GM12874 (cell line): Measurements from ENCODE around the gene DLG5.

Experiments used
- TF ChIP-seq, protein P1 (sequence below): IDR thresholded peaks from 2 replicates; pipeline ENCODE4 v1.5.1; 2011; ENCODE audit warnings: low read depth, mild to moderate bottlenecking, control low read depth, low read length, moderate library complexity; ENCODE audit not compliant: insufficient read depth

Gene DLG5

DNA sequence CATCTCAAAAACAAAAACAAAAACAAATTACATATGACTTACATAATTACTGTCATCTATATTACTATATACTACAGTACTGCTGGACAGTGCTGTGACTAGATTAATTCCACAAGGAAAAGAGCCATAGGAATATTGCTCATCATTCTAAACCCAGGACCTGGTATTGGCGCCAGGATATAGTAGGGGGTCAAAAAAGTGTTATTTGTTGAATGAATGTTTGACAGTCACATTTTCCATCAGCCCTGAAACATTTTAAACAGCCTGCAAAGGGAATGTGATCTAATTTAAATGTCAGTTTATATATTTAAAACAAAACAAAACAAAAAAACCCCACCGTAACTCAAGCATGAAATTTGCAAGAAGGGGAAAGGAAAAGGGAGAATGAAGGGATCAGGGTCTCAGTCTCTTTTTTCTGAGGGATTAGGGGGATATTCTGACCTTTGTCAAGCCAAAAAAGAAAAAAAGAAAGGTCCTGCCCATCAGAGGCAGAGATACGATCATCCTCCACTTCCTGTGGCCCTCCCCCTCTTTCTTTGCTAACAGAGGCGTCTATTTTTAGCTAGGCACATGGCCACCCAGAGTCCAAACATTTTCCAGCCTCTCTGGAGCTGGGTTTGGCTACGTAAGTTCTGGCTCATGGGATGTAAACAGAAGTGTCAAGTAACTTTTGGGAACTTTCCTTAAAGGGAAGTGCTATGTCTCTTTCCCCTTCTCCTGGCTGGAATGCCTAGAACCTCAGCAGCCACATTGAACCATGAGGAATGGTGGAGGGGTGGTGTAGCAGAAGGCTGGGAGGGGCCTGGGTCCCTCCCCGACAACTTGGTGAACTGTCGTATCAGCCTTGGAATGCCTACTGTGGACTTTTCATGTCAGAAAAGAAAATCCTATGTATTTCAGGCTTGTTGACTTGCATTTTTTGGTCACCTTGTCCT, 44.6 kb upstream of the DLG5 start:
- TF ChIP-seq, protein P1, sequence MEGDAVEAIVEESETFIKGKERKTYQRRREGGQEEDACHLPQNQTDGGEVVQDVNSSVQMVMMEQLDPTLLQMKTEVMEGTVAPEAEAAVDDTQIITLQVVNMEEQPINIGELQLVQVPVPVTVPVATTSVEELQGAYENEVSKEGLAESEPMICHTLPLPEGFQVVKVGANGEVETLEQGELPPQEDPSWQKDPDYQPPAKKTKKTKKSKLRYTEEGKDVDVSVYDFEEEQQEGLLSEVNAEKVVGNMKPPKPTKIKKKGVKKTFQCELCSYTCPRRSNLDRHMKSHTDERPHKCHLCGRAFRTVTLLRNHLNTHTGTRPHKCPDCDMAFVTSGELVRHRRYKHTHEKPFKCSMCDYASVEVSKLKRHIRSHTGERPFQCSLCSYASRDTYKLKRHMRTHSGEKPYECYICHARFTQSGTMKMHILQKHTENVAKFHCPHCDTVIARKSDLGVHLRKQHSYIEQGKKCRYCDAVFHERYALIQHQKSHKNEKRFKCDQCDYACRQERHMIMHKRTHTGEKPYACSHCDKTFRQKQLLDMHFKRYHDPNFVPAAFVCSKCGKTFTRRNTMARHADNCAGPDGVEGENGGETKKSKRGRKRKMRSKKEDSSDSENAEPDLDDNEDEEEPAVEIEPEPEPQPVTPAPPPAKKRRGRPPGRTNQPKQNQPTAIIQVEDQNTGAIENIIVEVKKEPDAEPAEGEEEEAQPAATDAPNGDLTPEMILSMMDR, result no peak

DNA sequence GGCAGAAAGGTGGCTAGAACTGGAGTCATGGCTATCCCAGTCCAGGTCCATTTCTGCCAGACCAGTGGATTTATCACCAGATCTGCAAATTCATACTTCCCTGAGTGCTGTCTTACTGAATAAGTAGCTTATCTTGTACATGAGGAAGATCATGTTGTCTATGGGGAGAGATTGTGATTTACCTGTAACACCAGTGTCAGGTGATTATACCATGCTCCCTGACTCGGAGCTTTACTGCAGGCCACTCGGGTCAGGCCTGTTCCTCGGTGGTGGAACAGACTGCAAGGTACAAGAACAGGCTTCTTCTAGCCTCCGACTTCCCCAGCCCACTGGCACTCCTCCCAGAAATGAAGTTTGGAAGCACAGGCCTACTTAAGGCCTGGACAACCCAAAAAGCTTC, 42.6 kb upstream of the DLG5 start:
- TF ChIP-seq, protein P1, result no peak

DNA sequence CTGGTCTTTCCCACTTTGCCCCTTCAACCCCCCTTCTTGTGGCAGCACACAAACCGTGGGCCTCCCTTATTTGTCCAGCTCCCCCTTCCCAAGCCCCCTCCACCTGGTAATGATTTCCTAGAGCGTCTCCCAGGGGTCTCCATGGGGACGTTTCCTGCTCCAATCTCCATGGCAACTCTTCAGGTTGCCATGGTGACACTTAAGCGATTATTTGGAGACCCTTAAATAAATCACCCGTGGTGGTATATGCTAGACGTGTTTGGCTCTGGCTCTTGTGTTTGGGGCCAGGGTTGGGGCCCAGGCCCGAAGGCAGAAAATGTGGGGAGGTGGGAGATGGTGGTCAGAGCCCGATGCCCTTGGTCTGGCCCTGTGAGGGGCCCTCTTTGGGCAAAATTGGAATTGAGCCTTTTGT, 41.1 kb upstream of the DLG5 start:
- TF ChIP-seq, protein P1, result no peak

DNA sequence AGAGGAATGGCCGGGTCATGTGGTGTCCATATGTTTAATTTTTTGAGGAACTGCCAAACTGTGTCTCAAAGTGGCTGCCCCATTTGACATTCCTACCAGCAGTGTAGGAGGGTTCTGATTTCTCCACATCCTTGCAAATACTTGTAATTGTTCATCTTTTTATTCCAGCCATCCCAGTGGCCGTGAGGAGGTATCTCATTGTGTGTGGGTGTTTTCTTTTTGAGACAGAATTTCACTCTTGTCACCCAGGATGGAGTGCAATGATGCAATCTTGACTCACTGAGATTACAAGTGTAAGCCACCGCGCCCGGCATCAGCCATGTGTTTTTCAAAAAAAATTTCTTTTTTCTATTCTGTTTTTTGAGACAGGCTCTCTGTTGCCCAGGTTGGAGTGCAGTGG, 38.7 kb upstream of the DLG5 start:
- TF ChIP-seq, protein P1, result no peak

DNA sequence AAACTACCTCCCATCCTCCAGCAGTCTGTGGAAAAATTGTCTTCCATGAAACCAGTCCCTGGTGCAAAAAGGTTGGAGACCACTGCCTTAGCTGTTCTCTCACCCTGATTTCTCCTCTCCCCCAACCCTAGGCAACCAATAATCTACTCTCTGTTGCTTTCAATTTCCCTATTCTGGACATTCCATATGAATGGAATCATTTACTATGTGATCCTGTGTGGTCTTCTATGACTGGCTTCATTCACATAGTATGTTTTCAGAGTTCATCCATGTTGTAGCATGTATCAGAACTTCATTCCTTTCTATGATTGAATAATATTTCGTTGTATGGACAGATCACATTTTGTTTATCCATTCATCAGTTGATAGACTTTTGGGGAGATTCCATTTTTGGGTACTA, 38.3 kb upstream of the DLG5 start:
- TF ChIP-seq, protein P1, result no peak

DNA sequence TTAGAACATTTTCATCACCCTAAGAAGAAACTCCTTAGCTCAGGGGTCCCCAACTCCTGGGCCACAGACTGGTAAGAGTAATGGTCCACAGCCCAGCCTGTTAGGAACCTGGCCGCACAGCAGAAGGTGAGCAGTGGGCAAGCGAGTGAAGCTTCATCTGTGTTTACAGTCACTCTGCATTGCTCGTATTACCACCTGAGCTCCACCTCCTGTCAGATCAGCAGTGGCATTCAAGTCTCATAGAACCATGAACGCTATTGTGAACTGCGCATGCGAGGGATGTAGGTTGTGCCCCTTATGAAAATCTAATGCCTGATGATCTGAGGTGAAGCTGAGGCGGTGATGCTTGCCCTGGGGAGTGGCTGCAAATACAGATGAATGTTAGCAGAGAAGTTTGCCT, 37.3 kb upstream of the DLG5 start:
- TF ChIP-seq, protein P1, result no peak

DNA sequence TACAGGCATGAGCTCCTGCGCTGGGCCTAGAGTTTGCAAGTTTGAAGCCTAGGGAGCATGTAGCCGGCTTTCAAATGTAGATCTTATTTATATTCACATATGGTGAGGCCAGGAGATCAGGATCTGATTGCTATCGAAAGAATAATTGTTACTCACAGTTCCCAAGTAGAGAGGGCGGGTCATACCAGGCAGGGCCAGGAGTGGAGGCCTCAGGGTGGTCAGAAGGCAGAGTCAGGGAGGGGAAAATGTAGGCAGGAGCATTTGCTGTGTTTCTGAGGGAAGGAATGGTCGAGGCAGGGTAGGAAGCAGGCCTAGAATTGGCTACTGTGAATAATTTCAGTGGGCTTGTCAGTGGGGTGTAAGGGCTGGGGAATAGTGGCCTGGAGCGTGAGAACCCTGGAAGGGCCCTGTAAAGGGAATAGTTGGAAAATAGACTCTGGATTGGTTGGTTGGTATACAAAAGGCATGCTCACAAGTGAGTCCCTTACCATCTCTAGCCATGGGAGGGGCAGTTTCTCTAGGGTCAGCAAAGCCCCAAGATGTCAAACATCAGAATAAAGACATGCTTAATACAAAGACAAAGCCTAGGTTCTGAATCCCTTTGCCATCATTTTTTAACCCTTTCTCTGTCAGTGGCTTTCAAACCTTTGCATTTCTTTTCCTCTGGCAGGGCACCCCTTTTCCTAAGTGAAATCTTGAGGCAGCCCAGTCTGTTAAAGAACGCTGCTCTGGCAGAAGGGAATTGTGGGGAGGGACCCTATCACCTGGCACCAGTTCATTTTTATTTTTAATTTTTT, 36.0 kb upstream of the DLG5 start:
- TF ChIP-seq, protein P1, result no peak
